Large intestine (tissue), 3 donors: ENCODE measurements around the gene KIRREL1. TPM values are rescaled to one million over a fixed set of nuclear protein-coding genes. Genes with fewer than 3 reads are reported as not detected.
A peak's percentile ranks its signal among the peaks of the same experiment; 100 is the strongest.

Experiments
- DNase-seq, 2 donors: peaks; one replicate each; pipeline versions ENCODE4 v3.0.0 to v3.0.0-alpha.2; 2013
- H3K27ac ChIP-seq: one replicate; pipeline ENCODE4 v1.5.1; 2013; ENCODE audit warnings: low read length
- H3K27me3 ChIP-seq: 2 replicates; pipeline ENCODE4 v1.6.1; 2013; ENCODE audit warnings: low read length; ENCODE audit not compliant: control insufficient read depth, insufficient read depth
- H3K36me3 ChIP-seq: 2 replicates; pipeline ENCODE4 v1.6.1; 2013; ENCODE audit warnings: low read length; ENCODE audit not compliant: control insufficient read depth, insufficient read depth
- H3K4me1 ChIP-seq: one replicate; pipeline ENCODE4 v1.6.1; 2013; ENCODE audit warnings: low read length; ENCODE audit not compliant: control insufficient read depth, insufficient read depth
- H3K4me3 ChIP-seq: one replicate; pipeline ENCODE4 v1.5.1; 2013; ENCODE audit warnings: low read length
- H3K9me3 ChIP-seq: one replicate; pipeline ENCODE4 v1.6.1; 2013; ENCODE audit warnings: mild to moderate bottlenecking, low read depth, low read length, moderate library complexity; ENCODE audit not compliant: control insufficient read depth
- WGBS: methylation state at CpG from one replicate; pipeline ENCODE4 v1.1.5; 2013; ENCODE audit warnings: low lambda C conversion rate; ENCODE audit not compliant: insufficient coverage; 5-methylcytosine and 5-hydroxymethylcytosine counted together
- polyA plus RNA-seq: library from polyadenylated mRNA; unstranded; fragments of 120-200 nt; gene quantifications from one replicate; pipeline ENCODE4 v1.2.1, GENCODE V29; 2013

Gene KIRREL1
- polyA plus RNA-seq, 1 donor: 18.7 TPM

DNA sequence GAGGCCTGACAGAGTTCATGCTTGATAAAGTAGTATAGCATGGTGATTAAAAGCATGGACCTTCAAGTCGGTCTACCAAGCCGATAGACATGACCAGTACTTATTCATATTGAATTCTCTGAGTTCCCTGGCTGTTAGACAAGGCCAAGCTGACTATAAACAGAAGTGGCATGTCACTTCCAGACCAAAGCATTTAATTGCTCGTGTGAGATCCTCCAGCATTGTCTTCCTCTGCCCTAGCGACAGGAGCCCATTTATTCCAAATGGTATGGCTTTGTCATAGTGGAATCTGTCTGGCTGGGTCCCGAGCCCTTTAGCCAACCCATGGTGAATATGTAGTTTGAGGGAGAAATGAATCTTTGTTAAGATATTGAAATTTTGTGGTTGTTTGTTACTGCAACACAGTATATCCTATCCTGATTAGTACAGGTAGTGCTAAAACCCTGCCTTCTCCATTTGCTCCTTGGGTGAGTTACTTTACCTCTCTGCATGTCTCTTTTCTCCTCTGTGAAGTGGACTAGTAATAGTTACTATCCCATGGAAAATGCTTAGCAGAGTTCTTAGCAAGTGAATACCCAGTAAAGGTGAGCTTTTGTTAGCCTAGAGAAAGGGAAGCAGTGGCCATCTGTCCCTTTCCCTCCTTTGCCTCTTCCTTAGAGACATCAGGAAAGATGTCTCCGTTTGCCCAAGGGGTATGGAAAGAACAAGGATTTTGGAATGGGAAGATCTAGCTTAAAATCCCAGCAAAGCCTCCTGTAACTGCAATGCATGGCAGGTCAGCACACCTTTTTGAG lies 109.6 kb downstream of the KIRREL1 start:
- no CpG with 5 or more reads among the region's 6 CpGs for WGBS
- no peaks in the 10 kb centered on the region for H3K9me3 ChIP-seq
- H3K4me1 ChIP-seq: peaks cover 20% of the 10 kb centered on the region
- no peak overlapping the region for H3K4me3 ChIP-seq
- H3K27ac ChIP-seq: peak overlapping the region; percentile 49
- H3K27me3 ChIP-seq: no peaks in the 10 kb centered on the region
- no peaks in the 10 kb centered on the region for H3K36me3 ChIP-seq
- DNase-seq: peak in 1 of 2 donors; percentile 36

DNA sequence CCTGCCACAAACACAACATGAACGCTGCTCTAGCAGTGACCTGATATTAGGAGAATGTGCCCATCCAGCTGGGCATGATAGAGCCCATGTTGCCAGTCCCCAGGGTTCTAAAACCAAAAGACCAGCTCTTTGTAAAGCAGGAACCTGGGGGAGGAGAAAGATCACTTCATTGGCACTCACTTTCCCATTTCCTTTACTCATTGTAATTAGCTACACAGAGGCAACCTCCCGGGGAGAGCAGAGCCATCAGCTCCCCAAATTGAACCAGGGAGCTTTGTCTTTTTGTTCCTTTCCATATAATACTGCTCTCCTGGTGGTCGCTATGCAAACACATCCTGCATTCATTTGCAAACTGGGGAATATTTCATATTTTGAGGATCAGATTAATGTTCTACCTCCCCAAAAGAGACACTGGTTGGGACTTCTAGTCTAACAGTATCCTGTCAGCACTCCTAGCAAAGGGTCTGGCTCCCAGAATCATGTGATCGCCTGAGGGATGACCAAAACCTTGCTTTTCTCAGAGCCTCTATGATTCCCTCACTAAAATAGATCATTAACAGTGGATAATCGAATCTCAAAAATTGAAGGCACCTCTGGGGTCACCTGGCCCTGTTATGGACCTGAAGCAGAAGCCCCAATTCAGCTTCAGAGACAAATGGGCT lies 110.5 kb downstream of the KIRREL1 start:
- Histone ChIP-seq H3K27ac (no peak overlapping the region), H3K27me3 (no peaks in the 10 kb centered on the region), H3K4me1 (peaks cover 20% of the 10 kb centered on the region), H3K4me3 (no peak overlapping the region), H3K9me3 (no peaks in the 10 kb centered on the region), H3K36me3 (no peaks in the 10 kb centered on the region)
- no CpG with 5 or more reads among the region's 5 CpGs for WGBS
- DNase-seq: no peak

DNA sequence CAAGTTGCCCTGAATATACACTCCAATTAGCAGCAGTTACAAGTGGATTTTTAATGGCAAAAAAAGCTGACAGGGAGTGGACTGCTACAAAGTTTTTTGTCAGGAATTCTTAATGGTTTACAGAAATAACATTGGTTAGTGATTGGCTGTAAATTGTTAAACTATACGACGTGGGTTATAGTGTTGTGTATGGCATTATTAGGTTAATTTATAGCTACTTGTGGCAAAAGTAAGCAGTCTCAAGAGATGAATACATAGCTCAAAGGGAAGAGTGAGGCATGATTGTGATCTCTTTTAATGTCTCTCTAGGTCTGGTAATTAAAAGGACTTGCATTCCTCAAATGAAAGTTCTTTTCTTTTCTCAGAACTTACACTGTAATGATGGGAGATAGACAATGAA lies 111.4 kb downstream of the KIRREL1 start:
- peaks cover 20% of the 10 kb centered on the region for H3K4me1 ChIP-seq

DNA sequence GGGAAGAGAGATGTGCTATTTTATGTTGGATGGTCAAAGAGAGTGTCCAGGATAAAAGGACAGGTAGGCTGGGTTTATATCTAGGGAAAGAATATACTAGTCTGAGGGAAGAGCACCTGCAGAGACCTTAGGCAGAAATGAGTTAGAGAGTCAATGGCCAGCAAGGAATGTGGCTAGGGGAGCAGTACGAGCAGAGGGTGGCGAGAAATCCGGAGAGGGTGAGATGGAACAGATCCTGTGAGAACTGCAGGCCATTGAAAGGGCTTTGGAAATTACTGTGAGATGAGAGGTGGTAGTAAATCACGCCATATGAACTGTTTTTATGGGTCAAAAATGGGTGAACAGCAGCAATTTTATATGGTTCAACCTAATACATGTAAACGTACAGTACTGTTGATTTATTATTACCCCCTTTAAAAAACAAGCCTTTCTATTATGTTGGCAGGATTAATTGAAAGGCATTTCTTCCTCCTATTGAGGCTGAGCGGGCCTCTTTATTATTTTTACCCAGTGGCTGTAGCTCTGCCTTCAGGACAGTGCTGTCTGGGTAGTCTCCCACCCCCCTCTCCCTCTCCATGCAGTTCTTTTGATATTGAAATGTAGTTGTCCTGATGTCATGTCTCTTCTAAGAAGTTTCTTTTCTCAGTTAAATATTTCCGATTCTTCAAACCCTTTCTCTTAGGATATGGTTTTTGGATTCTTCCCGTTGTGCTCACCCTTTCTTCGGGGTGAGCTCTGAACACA lies 112.1 kb downstream of the KIRREL1 start:
- DNase-seq: no peak
- Histone ChIP-seq H3K36me3 (no peaks in the 10 kb centered on the region), H3K4me3 (no peak overlapping the region), H3K9me3 (no peaks in the 10 kb centered on the region), H3K27ac (no peak overlapping the region), H3K4me1 (peaks cover 20% of the 10 kb centered on the region), H3K27me3 (no peaks in the 10 kb centered on the region)
- 65% methylated on average over 4 of the region's 9 CpGs for WGBS

More for the DNA sequence above, 111.4 kb downstream of the KIRREL1 start:
- Histone ChIP-seq H3K36me3 (no peaks in the 10 kb centered on the region), H3K4me3 (no peak overlapping the region), H3K27me3 (no peaks in the 10 kb centered on the region), H3K27ac (no peak overlapping the region), H3K9me3 (no peaks in the 10 kb centered on the region)
- no CpG with 5 or more reads among the region's 2 CpGs for WGBS
- DNase-seq: no peak

DNA sequence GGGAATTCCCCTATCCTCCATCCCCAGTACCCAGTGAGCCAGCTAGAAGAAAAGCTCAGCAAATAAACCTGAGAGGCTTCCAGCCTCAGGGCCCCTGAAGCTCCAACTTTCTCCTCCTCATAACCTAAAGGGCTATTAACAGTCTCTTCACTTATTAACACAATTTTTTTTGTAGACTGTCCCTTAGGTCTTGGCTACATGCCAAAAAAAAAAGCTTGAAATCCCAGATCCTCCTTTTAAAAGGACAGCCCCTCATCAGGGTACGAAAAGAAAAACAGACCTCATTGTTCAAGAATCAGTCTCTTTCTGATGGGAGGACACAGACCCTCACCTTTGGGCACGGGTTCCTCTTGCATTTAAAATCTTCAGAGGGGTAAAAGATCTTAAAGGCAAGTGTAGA lies 114.5 kb downstream of the KIRREL1 start:
- Histone ChIP-seq H3K4me1 (peaks cover 6% of the 10 kb centered on the region), H3K9me3 (no peaks in the 10 kb centered on the region), H3K4me3 (no peak overlapping the region), H3K36me3 (no peaks in the 10 kb centered on the region), H3K27ac (no peak overlapping the region), H3K27me3 (no peaks in the 10 kb centered on the region)
- DNase-seq: peak in 1 of 2 donors; percentile 47
- 83% methylated on average over 1 of the region's 2 CpGs for WGBS

DNA sequence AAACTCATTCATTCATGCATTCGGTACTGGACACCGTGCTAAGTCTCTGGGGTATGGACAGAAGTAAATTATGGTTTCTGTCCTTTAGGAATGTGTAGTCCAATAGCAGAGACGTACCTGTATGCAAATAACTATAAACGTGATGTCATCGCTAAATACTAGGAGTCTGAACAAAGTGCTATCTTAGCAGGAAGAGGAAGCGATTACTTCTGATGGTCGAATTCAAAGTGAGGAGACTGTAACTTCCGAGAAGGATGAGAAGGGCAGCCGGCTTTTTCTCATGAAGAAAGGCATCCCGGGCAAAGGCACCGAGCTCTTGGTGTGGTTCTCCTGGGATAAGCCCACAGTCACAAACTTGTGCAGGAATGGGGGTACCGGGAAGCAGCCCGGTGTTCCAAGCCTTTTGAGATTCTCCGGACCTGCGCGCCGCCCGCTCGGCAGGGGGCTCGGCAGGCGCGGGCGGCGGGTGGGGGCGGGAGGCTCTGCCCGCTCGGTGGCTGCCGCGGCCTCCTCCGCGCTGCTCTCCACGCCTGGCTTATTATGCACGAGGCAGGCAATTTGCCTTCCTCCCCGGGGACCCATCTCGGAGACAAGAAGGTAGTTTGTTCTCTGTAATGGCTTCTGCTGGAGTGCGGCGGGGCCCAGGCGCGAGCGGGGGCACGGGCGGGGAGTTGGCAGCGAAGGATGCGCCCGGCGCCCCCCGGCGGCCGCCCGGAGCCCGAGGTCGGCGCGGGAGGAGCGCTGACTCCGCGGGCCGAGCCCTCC lies 119.7 kb downstream of the KIRREL1 start:
- peak overlapping the region; percentile 64 for H3K27ac ChIP-seq
- H3K4me3 ChIP-seq: peak overlapping the region; percentile 53
- WGBS: no CpG with 5 or more reads among the region's 58 CpGs
- peaks cover 12% of the 10 kb centered on the region for H3K4me1 ChIP-seq
- H3K9me3 ChIP-seq: no peaks in the 10 kb centered on the region
- DNase-seq: peak; percentile 40 to 81
- H3K36me3 ChIP-seq: no peaks in the 10 kb centered on the region
- H3K27me3 ChIP-seq: peaks cover 5% of the 10 kb centered on the region

DNA sequence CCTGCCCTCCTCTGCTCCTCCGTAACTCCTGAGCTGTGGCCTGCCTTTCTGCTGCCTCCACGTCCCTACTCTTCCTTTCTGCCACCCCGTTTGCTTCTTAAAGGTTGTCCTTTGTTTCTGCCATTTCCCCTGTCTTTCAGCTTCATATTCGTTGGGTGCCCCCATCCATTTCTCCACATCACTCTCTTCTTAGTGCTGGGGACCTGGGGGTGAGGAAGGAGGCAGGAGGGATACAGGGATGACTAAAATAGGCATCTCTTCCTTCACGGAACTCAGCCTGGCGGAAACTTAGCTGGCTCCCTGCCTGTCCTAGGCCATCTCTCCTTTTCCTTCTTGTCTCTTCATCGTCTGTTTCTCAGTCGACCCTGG lies 120.3 kb downstream of the KIRREL1 start:
- peaks cover 5% of the 10 kb centered on the region for H3K27me3 ChIP-seq
- H3K27ac ChIP-seq: no peak overlapping the region
- 39% methylated on average over 5 of the region's 8 CpGs for WGBS

DNA sequence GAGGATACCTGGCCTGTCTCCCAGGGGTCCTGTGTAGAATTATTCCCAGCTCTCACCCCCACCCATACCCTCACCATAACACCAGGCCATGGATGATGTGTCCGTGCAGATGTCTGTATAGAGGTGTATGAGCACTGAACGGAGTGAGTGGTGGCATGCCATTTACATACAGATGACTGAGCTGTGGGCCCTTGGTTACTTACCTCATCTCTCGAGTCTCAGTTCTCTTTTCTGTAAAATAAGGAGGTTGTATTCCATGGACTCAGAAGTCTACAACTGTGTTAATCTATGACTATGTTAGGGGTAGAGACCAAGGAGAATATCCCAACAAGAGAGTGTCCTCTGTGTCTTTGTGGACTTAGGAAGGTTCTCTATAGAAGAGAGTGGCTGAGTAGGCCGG lies 121.7 kb downstream of the KIRREL1 start:
- Histone ChIP-seq H3K4me1 (peaks cover 21% of the 10 kb centered on the region), H3K27me3 (peaks cover 5% of the 10 kb centered on the region), H3K36me3 (no peaks in the 10 kb centered on the region), H3K9me3 (no peaks in the 10 kb centered on the region), H3K4me3 (no peak overlapping the region), H3K27ac (no peak overlapping the region)
- WGBS: no CpG with 5 or more reads among the region's 4 CpGs
- DNase-seq: no peak

More for the DNA sequence above, 120.3 kb downstream of the KIRREL1 start:
- H3K9me3 ChIP-seq: no peaks in the 10 kb centered on the region
- H3K36me3 ChIP-seq: no peaks in the 10 kb centered on the region
- no peak for DNase-seq
- H3K4me3 ChIP-seq: peak overlapping the region; percentile 53
- H3K4me1 ChIP-seq: peaks cover 18% of the 10 kb centered on the region

DNA sequence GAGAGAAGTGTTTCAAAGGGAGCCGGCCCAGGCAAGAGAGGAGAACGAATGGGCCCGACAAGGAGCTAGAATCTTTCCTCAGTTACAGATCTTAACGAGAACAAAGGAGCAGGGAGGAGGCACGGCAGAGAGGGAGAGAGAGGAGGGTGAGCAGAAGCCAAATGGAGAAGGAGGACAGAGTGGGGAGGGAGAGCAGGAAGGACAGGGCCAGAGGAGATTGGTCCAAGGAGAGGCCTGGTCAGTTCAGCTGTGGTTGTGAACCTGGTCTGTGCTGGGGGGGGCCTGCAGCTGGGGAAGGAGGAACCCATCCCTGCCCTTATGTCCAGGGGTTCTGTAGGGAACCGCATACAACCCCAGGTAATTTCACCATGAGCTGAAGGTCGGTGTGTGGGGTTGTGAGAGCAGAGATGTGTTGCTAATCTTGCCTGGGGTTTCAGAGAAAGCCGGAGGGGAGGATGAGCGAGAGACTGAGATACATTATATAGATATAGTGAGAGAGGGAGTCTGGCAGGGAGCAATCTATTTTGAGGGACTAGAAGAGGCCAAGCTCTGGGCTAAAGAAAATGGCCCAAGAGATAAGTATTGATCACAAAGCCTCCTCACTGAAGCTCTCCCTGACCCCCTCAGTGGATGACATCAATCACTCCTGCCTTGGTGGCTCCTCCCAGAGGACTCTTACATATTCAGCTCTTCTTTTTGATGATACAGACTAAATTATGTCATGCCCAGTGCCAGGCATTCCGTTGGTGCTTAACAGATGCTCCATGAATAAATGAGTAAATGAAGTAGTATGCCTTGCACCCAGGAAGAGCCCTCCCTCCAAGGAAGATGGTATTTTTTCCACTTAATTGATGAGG lies 123.1 kb downstream of the KIRREL1 start:
- 69% methylated on average over 3 of the region's 10 CpGs for WGBS
- Histone ChIP-seq H3K4me3 (no peak overlapping the region), H3K27me3 (peaks cover 5% of the 10 kb centered on the region), H3K27ac (no peak overlapping the region), H3K36me3 (no peaks in the 10 kb centered on the region), H3K4me1 (peaks cover 28% of the 10 kb centered on the region), H3K9me3 (no peaks in the 10 kb centered on the region)
- no peak for DNase-seq
